PFSK-1 (cell line): Measurements from ENCODE around the gene PKDCC.

ENCODE experiments used
- POLR2AphosphoS5 ChIP-seq: IDR thresholded peaks from 2 replicates; pipeline ENCODE4 v1.6.1; 2012; ENCODE audit warnings: low read depth, mild to moderate bottlenecking, control low read depth, low read length, moderate library complexity
- TAF1 ChIP-seq: IDR thresholded peaks from 2 replicates; pipeline ENCODE4 v1.6.1; 2012; ENCODE audit warnings: low read length, control low read depth, borderline replicate concordance; ENCODE audit not compliant: insufficient read depth

GRCh38 chr2:42010743-42011298 lies 37.0 kb upstream of the PKDCC start:
- TF ChIP-seq POLR2AphosphoS5 (no peak), TAF1 (no peak)
